Measurements from ENCODE around the gene PDCD2. TPM values are rescaled to one million over a fixed set of nuclear protein-coding genes. Genes with fewer than 3 reads are reported as not detected.
"Not testable (repeated sequence)": the region's sequence is repeated elsewhere in the genome, so short reads cannot be mapped to it uniquely, and the experiment has no call there.

PDCD2 gene
- total RNA-seq, 2 donors from 2014 or later, result 42.4 to 48.7 TPM

GRCh38 chr6:170554013-170554795 lies 30.2 kb downstream of the PDCD2 start, which contains the start of gene TBP:
TBP (plus strand) TSS chr6:170554369; CDS start chr6:170557030, 2,661 bp downstream.
- ATAC-seq, result peak; percentile 93
- intact Hi-C loops (cut with DNase I, micrococcal nuclease), result no loop called here
- peak; percentile 97 to 99 for DNase-seq

- DNase-seq, result peak in 1 of 2 donors; percentile 34
- peak; percentile 44 for ATAC-seq
- intact Hi-C loops (cut with DNase I, micrococcal nuclease), result no loop called here
Observed at GRCh38 chr6:170553534-170554012, 30.9 kb downstream of the PDCD2 start.

GRCh38 chr6:170552765-170553533 lies 31.5 kb downstream of the PDCD2 start, which contains the start of gene PSMB1:
PSMB1 (minus strand) TSS chr6:170553307; CDS start chr6:170553242, 65 bp downstream.
- ATAC-seq (peak; percentile 82), DNase-seq (peak; percentile 94 to 95)
- intact Hi-C loops (cut with DNase I, micrococcal nuclease), result no loop called here

GRCh38 chr6:170545405-170545804 lies 39.0 kb downstream of the PDCD2 start:
- no peak for ATAC-seq
- intact Hi-C loops (cut with DNase I, micrococcal nuclease), result no loop called here
- no peak for DNase-seq

- ATAC-seq, result no peak
- no peak for DNase-seq
- intact Hi-C loops (cut with DNase I, micrococcal nuclease), result no loop called here
Observed at GRCh38 chr6:170542031-170542719, 42.3 kb downstream of the PDCD2 start.

GRCh38 chr6:170537329-170537728 lies 47.1 kb downstream of the PDCD2 start:
- ATAC-seq, result no peak
- intact Hi-C loops (cut with DNase I, micrococcal nuclease), result no loop called here
- DNase-seq, result no peak

- ATAC-seq (no peak), DNase-seq (no peak)
- intact Hi-C loops (cut with DNase I, micrococcal nuclease), result no loop called here
Observed at GRCh38 chr6:170536671-170537070, 47.8 kb downstream of the PDCD2 start.

- ATAC-seq (peak; percentile 58), DNase-seq (no peak)
- intact Hi-C loops (cut with DNase I, micrococcal nuclease), result no loop called here
Observed at GRCh38 chr6:170535004-170535403, 49.4 kb downstream of the PDCD2 start.

GRCh38 chr6:170533792-170534191 lies 50.6 kb downstream of the PDCD2 start:
- intact Hi-C loops (cut with DNase I, micrococcal nuclease), result no loop called here
- DNase-seq (no peak), ATAC-seq (no peak)

- intact Hi-C loops (cut with DNase I, micrococcal nuclease), result no loop called here
- ATAC-seq (no peak), DNase-seq (no peak)
Observed at GRCh38 chr6:170532867-170533488, 51.5 kb downstream of the PDCD2 start.

GRCh38 chr6:170529839-170530469 lies 54.5 kb downstream of the PDCD2 start:
- intact Hi-C loops (cut with DNase I, micrococcal nuclease), result loop anchor here in 1 of 2 donors (5.0 to 10.0 kb wide), 2 partner anchors 698 to 735 kb away; no protein-coding TSS in a partner anchor
- ATAC-seq (peak; percentile 81), DNase-seq (peak; percentile 49 to 79)

GRCh38 chr6:170527995-170528394 lies 56.4 kb downstream of the PDCD2 start:
- ATAC-seq, DNase-seq: not testable (repeated sequence)
- intact Hi-C loops (cut with DNase I, micrococcal nuclease), result loop anchor here in 1 of 2 donors (5.0 to 10.0 kb wide), 2 partner anchors 696 to 733 kb away; no protein-coding TSS in a partner anchor

GRCh38 chr6:170525795-170526194 lies 58.6 kb downstream of the PDCD2 start:
- intact Hi-C loops (cut with DNase I, micrococcal nuclease), result loop anchor here in 1 of 2 donors (5.0 to 10.0 kb wide), 2 partner anchors 693 to 731 kb away; no protein-coding TSS in a partner anchor
- DNase-seq (no peak), ATAC-seq (no peak)

Other genes with a start within 250 kb of the PDCD2 start
- gene PSMB1, start 31.3 kb downstream of the PDCD2 start, total RNA-seq, result 100 to 1,000 TPM; 118 to 127 TPM
- 10 to 100 TPM; 11.0 to 12.8 TPM for gene TBP, start 30.3 kb downstream of the PDCD2 start, total RNA-seq